Measurements from ENCODE around the gene SLC49A4.

The SLC49A4 gene

DNA sequence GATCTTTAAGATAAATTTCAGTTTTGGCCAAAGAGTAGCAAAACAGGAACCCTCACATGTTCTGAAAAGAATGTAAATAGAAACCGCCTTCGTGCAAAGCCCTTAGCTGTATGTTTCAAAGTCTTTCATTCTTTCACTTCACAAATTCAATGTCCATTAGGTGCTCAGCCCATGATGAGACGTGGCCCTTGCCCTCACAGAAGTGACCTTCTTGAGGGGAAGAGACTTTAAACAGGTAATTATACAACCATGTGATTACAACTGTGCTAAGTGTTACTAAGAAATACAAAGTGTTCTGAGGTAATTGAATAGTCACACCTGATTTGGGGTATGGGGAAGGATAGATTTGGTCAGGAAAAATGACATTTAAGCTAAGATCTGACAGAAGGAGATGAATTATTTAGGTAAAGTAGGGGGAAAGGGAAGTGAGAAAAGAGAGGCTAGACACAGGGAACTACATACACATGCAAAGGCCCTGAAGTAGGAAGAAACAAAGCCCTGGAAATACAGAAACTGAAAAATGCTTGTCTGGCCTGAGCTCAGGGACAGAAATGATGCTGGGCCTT lies 20.8 kb upstream of the SLC49A4 start:
- no peak overlapping the region for H2AK5ac ChIP-seq (ENCODE audit: low read length)
- DNase-seq: peak; percentile 38 to 81
- H4K91ac ChIP-seq (ENCODE audit: low read depth, low read length): peak overlapping the region; percentile 8
- no peak overlapping the region for H4K8ac ChIP-seq (ENCODE audit: low read depth, low read length)
- H3K79me2 ChIP-seq (ENCODE audit: control insufficient read depth, insufficient read depth, low read length, poor library complexity): no peaks in the 10 kb centered on the region
- no peaks in the 10 kb centered on the region for H3K4me1 ChIP-seq (ENCODE audit: control insufficient read depth in 1 of 2, insufficient read depth in 2 of 2, low read length in 2 of 2)
- H3K79me1 ChIP-seq (ENCODE audit: low read length): no peaks in the 10 kb centered on the region
- H2BK12ac ChIP-seq (ENCODE audit: low read length): no peak overlapping the region
- H2BK120ac ChIP-seq (ENCODE audit: insufficient read depth, low read length, poor library complexity): no peak overlapping the region
- no peak overlapping the region for H3K23ac ChIP-seq (ENCODE audit: low read length)
- H3K9ac ChIP-seq (ENCODE audit: low read length): no peak overlapping the region
- no peak overlapping the region for H3K18ac ChIP-seq (ENCODE audit: low read length)
- no peak overlapping the region for H2BK5ac ChIP-seq (ENCODE audit: low read depth, low read length, poor library complexity)
- peak overlapping the region; percentile 28 for H3K27ac ChIP-seq (ENCODE audit: low read depth, low read length)
- H3K14ac ChIP-seq (ENCODE audit: low read length): no peak overlapping the region
- no peaks in the 10 kb centered on the region for H3K27me3 ChIP-seq (ENCODE audit: insufficient read depth, low read length)
- H3K4me2 ChIP-seq (ENCODE audit: low read length): no peak overlapping the region
- no peak overlapping the region for H4K12ac ChIP-seq (ENCODE audit: low read depth, low read length)
- no peak overlapping the region for H2AFZ ChIP-seq (ENCODE audit: insufficient read depth, low read length, poor library complexity)
- no CpG with 5 or more reads among the region's 3 CpGs for WGBS (ENCODE audit: extremely low coverage, insufficient coverage, insufficient read length)
- no peaks in the 10 kb centered on the region for H3K36me3 ChIP-seq (ENCODE audit: control insufficient read depth in 1 of 2, insufficient read depth in 2 of 2, low read length in 2 of 2)
- H3K4me3 ChIP-seq (ENCODE audit: low read depth, low read length): no peak overlapping the region
- no peak overlapping the region for H3K4ac ChIP-seq (ENCODE audit: low read depth, low read length)
- H3K9me3 ChIP-seq (ENCODE audit: insufficient read depth, low read depth, low read length): no peaks in the 10 kb centered on the region

DNA sequence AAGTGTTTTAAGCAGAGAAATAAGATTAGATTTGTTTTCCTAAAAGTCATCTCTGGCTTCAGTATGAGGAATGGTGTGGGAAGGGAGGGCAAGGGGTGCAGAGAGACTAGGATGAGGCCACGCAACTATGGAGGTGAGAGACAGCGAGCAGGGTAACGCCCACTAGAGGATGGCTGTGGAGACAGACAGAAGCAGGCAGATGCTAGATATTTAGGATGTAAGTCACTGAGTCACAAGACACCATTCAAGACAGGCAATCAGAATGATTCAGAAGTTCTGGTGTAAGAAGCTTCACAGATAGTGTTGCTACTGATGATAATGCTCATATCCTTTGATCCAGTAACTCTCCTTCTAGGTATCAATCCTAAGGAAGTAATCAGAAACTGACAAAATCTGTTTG lies 20.3 kb upstream of the SLC49A4 start:
- no peak overlapping the region for H3K23ac ChIP-seq (ENCODE audit: low read length)
- H2BK120ac ChIP-seq (ENCODE audit: insufficient read depth, low read length, poor library complexity): no peak overlapping the region
- H2BK12ac ChIP-seq (ENCODE audit: low read length): no peak overlapping the region
- no peak overlapping the region for H3K18ac ChIP-seq (ENCODE audit: low read length)
- no peak overlapping the region for H2AFZ ChIP-seq (ENCODE audit: insufficient read depth, low read length, poor library complexity)
- no peaks in the 10 kb centered on the region for H3K9me3 ChIP-seq (ENCODE audit: insufficient read depth, low read depth, low read length)
- no peak overlapping the region for H3K4ac ChIP-seq (ENCODE audit: low read depth, low read length)
- H3K79me1 ChIP-seq (ENCODE audit: low read length): no peaks in the 10 kb centered on the region
- H3K4me3 ChIP-seq (ENCODE audit: low read depth, low read length): no peak overlapping the region
- H3K27me3 ChIP-seq (ENCODE audit: insufficient read depth, low read length): no peaks in the 10 kb centered on the region
- WGBS (ENCODE audit: extremely low coverage, insufficient coverage, insufficient read length): no CpG with 5 or more reads among the region's 3 CpGs
- H3K36me3 ChIP-seq (ENCODE audit: control insufficient read depth in 1 of 2, insufficient read depth in 2 of 2, low read length in 2 of 2): no peaks in the 10 kb centered on the region
- H2AK5ac ChIP-seq (ENCODE audit: low read length): no peak overlapping the region
- no peaks in the 10 kb centered on the region for H3K4me1 ChIP-seq (ENCODE audit: control insufficient read depth in 1 of 2, insufficient read depth in 2 of 2, low read length in 2 of 2)
- no peak overlapping the region for H3K14ac ChIP-seq (ENCODE audit: low read length)
- H4K91ac ChIP-seq (ENCODE audit: low read depth, low read length): peak overlapping the region; percentile 8
- DNase-seq: peak; percentile 55 to 73
- no peak overlapping the region for H2BK5ac ChIP-seq (ENCODE audit: low read depth, low read length, poor library complexity)
- H3K9ac ChIP-seq (ENCODE audit: low read length): no peak overlapping the region
- no peak overlapping the region for H4K12ac ChIP-seq (ENCODE audit: low read depth, low read length)
- no peak overlapping the region for H4K8ac ChIP-seq (ENCODE audit: low read depth, low read length)
- peak overlapping the region; percentile 28 for H3K27ac ChIP-seq (ENCODE audit: low read depth, low read length)
- H3K79me2 ChIP-seq (ENCODE audit: control insufficient read depth, insufficient read depth, low read length, poor library complexity): no peaks in the 10 kb centered on the region
- no peak overlapping the region for H3K4me2 ChIP-seq (ENCODE audit: low read length)

DNA sequence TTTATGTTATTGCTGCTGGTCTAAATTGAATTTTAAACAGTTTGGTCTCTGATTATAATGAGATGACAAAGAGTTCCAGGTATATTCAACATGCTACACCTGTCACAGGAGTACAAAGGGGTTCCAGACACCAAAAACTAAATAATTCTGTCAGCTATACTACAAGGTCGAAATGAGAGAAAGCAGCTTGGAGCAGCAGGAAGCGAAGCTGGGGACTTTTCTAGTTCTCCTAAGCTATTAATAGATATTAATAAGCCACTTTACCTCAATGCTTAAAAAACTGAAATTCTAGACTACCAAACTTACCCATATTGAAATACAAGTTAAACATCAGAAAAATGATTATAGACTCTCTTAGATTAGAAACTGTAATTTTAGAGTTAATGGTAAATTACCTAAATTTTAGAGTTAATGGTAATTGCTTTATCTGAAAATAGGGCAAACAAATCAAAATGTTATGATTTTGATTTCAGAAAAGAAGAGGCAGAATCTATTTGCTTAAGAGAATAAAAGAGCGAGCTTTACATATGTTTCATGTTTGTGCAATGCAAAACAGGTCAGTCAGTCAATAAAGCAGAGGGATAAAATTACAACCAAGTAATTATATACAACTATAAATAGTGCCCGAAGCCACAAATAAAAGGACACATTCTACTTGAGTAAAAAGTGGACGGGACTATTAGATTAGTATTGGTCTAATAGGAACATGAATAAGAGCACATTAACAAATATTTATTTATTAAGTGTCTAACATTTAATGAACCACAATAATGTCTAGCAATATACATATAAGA lies 18.0 kb upstream of the SLC49A4 start:
- Histone ChIP-seq H4K12ac (ENCODE audit: low read depth, low read length) (no peak overlapping the region), H2BK12ac (ENCODE audit: low read length) (no peak overlapping the region), H3K36me3 (ENCODE audit: control insufficient read depth in 1 of 2, insufficient read depth in 2 of 2, low read length in 2 of 2) (peaks cover 0 to 2% of the 10 kb centered on the region in 2 experiments), H3K4ac (ENCODE audit: low read depth, low read length) (no peak overlapping the region), H3K9ac (ENCODE audit: low read length) (no peak overlapping the region), H3K18ac (ENCODE audit: low read length) (no peak overlapping the region), H2AK5ac (ENCODE audit: low read length) (no peak overlapping the region), H2BK5ac (ENCODE audit: low read depth, low read length, poor library complexity) (no peak overlapping the region), H3K9me3 (ENCODE audit: insufficient read depth, low read depth, low read length) (no peaks in the 10 kb centered on the region), H3K79me1 (ENCODE audit: low read length) (no peaks in the 10 kb centered on the region), H3K4me1 (ENCODE audit: control insufficient read depth in 1 of 2, insufficient read depth in 2 of 2, low read length in 2 of 2) (no peaks in the 10 kb centered on the region), H3K23ac (ENCODE audit: low read length) (no peak overlapping the region), H3K27ac (ENCODE audit: low read depth, low read length) (no peak overlapping the region), H2AFZ (ENCODE audit: insufficient read depth, low read length, poor library complexity) (no peak overlapping the region), H3K27me3 (ENCODE audit: insufficient read depth, low read length) (no peaks in the 10 kb centered on the region), H2BK120ac (ENCODE audit: insufficient read depth, low read length, poor library complexity) (no peak overlapping the region), H3K4me3 (ENCODE audit: low read depth, low read length) (no peak overlapping the region), H3K14ac (ENCODE audit: low read length) (no peak overlapping the region), H4K91ac (ENCODE audit: low read depth, low read length) (no peak overlapping the region), H3K79me2 (ENCODE audit: control insufficient read depth, insufficient read depth, low read length, poor library complexity) (no peaks in the 10 kb centered on the region), H4K8ac (ENCODE audit: low read depth, low read length) (no peak overlapping the region), H3K4me2 (ENCODE audit: low read length) (no peak overlapping the region)
- DNase-seq: no peak
- whole genome bisulfite sequencing (ENCODE audit: extremely low coverage, insufficient coverage, insufficient read length): no CpG with 5 or more reads among the region's 5 CpGs

DNA sequence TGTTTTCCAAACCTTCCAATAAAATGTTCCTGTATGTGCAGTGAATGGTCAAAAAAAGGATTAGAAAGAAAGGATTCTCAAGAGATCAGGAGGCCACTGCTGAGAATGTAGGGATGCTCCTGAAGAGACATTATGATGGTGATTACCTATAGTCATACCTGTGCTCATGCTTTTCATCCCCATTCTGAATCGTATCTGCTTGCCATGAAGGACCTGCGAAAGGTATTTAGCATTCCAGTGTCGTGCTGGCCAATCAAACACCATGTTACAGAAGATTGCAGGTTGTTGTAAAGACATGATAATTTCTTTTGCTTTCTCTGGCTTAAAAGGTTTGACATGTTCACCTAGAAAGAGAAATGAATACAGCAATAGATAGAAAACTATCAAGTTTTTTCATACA lies 17.3 kb upstream of the SLC49A4 start:
- Histone ChIP-seq H4K8ac (ENCODE audit: low read depth, low read length) (no peak overlapping the region), H3K23ac (ENCODE audit: low read length) (no peak overlapping the region), H3K4me3 (ENCODE audit: low read depth, low read length) (no peak overlapping the region), H2BK12ac (ENCODE audit: low read length) (no peak overlapping the region), H4K12ac (ENCODE audit: low read depth, low read length) (no peak overlapping the region), H3K14ac (ENCODE audit: low read length) (no peak overlapping the region), H2AFZ (ENCODE audit: insufficient read depth, low read length, poor library complexity) (no peak overlapping the region), H3K9me3 (ENCODE audit: insufficient read depth, low read depth, low read length) (no peaks in the 10 kb centered on the region), H3K4me2 (ENCODE audit: low read length) (no peak overlapping the region), H4K91ac (ENCODE audit: low read depth, low read length) (no peak overlapping the region), H3K9ac (ENCODE audit: low read length) (no peak overlapping the region), H3K79me1 (ENCODE audit: low read length) (no peaks in the 10 kb centered on the region), H3K4me1 (ENCODE audit: control insufficient read depth in 1 of 2, insufficient read depth in 2 of 2, low read length in 2 of 2) (no peaks in the 10 kb centered on the region), H2AK5ac (ENCODE audit: low read length) (no peak overlapping the region), H3K4ac (ENCODE audit: low read depth, low read length) (no peak overlapping the region), H2BK5ac (ENCODE audit: low read depth, low read length, poor library complexity) (no peak overlapping the region), H3K36me3 (ENCODE audit: control insufficient read depth in 1 of 2, insufficient read depth in 2 of 2, low read length in 2 of 2) (peaks cover 0 to 2% of the 10 kb centered on the region in 2 experiments), H3K18ac (ENCODE audit: low read length) (no peak overlapping the region), H3K79me2 (ENCODE audit: control insufficient read depth, insufficient read depth, low read length, poor library complexity) (no peaks in the 10 kb centered on the region), H3K27ac (ENCODE audit: low read depth, low read length) (no peak overlapping the region), H2BK120ac (ENCODE audit: insufficient read depth, low read length, poor library complexity) (no peak overlapping the region), H3K27me3 (ENCODE audit: insufficient read depth, low read length) (no peaks in the 10 kb centered on the region)
- no CpG with 5 or more reads among the region's 3 CpGs for WGBS (ENCODE audit: extremely low coverage, insufficient coverage, insufficient read length)
- no peak for DNase-seq

Data from trophoblast cell (in vitro differentiated cells and primary cell).